ENCODE results near the gene DYRK1B.

DYRK1B gene

DNA sequence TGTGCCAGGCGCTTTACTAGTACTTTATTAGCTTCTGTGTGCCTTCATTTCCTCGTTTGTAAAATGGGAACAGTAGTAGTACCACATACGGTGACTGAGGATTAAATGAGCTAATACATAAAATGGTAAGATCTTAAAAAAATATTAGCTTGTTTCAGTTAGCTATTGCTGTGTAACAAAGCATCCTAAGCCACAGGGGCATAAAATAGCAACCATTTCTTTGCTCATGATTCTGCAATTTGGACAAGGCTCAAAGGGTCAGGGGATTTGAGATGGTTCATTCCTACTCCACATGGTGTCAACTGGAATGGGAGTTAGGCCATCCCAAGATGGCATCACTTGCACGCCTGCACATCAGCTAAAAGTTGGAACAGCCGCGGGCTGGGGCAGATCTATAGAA, 13.3 kb downstream of the DYRK1B start:
- H3K27ac Mint-ChIP-seq = no peak overlapping the region
- no peaks in the 10 kb centered on the region for H3K27me3 Mint-ChIP-seq (ENCODE audit: low read depth)
- H3K4me1 Mint-ChIP-seq = peaks cover 32% of the 10 kb centered on the region
- no peaks in the 10 kb centered on the region for H3K9me3 Mint-ChIP-seq
- no peak overlapping the region for H3K4me3 Mint-ChIP-seq
- peaks cover 7% of the 10 kb centered on the region for H3K36me3 Mint-ChIP-seq (ENCODE audit: low read depth)
- no peak for TF ChIP-seq CTCF (IDR thresholded peaks at IDR 0.05; ENCODE audit: unreplicated experiment in 3 of 3)

- peaks cover 7% of the 10 kb centered on the region for H3K36me3 Mint-ChIP-seq (ENCODE audit: low read depth)
- no peak overlapping the region for H3K4me3 Mint-ChIP-seq
- H3K27ac Mint-ChIP-seq = no peak overlapping the region
- H3K9me3 Mint-ChIP-seq = no peaks in the 10 kb centered on the region
- H3K27me3 Mint-ChIP-seq (ENCODE audit: low read depth) = no peaks in the 10 kb centered on the region
- no peak for TF ChIP-seq CTCF (IDR thresholded peaks at IDR 0.05; ENCODE audit: unreplicated experiment in 3 of 3)
- H3K4me1 Mint-ChIP-seq = peaks cover 33% of the 10 kb centered on the region
Observed at GRCh38 chr19:39819786-39820185, 14.2 kb downstream of the DYRK1B start.

DNA sequence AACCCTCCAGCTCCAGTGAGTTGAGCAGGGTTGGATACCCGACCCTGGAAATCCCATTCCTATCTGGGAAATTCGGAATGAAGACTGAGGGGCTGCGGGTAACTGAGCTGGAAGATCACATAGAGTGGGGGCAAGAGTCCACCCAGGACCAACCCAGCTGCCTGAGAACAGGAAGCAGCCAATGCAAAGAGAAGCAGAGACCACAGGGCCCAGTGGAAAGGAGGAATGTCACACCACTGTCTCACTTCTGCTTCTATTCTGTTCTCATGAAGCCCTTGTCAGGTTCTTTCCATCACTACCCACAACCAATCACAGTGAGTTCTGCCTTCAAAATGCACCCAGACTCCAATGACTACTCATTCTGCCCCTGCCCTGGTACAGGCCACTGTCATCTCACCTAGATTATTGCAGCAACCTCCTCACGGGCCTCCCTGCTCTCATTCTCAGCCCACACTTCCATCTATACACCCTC, 15.3 kb downstream of the DYRK1B start:
- Mint-ChIP-seq H3K36me3 (ENCODE audit: low read depth) (peaks cover 7% of the 10 kb centered on the region), H3K4me3 (no peak overlapping the region), H3K27me3 (ENCODE audit: low read depth) (no peaks in the 10 kb centered on the region), H3K4me1 (peaks cover 36% of the 10 kb centered on the region), H3K9me3 (no peaks in the 10 kb centered on the region), H3K27ac (no peak overlapping the region)
- no peak for TF ChIP-seq CTCF (IDR thresholded peaks at IDR 0.05; ENCODE audit: unreplicated experiment in 3 of 3)

- peaks cover 7% of the 10 kb centered on the region for H3K36me3 Mint-ChIP-seq (ENCODE audit: low read depth)
- no peaks in the 10 kb centered on the region for H3K27me3 Mint-ChIP-seq (ENCODE audit: low read depth)
- no peak overlapping the region for H3K27ac Mint-ChIP-seq
- no peaks in the 10 kb centered on the region for H3K9me3 Mint-ChIP-seq
- H3K4me1 Mint-ChIP-seq = peaks cover 42% of the 10 kb centered on the region
- no peak for TF ChIP-seq CTCF (IDR thresholded peaks at IDR 0.05; ENCODE audit: unreplicated experiment in 3 of 3)
- H3K4me3 Mint-ChIP-seq = no peak overlapping the region
Observed at GRCh38 chr19:39817888-39818561, 15.9 kb downstream of the DYRK1B start.

- no peaks in the 10 kb centered on the region for H3K9me3 Mint-ChIP-seq
- no peak overlapping the region for H3K27ac Mint-ChIP-seq
- no peaks in the 10 kb centered on the region for H3K27me3 Mint-ChIP-seq (ENCODE audit: low read depth)
- TF ChIP-seq CTCF (IDR thresholded peaks at IDR 0.05; ENCODE audit: unreplicated experiment in 3 of 3) = no peak
- no peak overlapping the region for H3K4me3 Mint-ChIP-seq
- peaks cover 53% of the 10 kb centered on the region for H3K4me1 Mint-ChIP-seq
- H3K36me3 Mint-ChIP-seq (ENCODE audit: low read depth) = peaks cover 7% of the 10 kb centered on the region
Observed at GRCh38 chr19:39816287-39817048, 17.5 kb downstream of the DYRK1B start.

All from nephron (organoid).